Neural cell (in vitro differentiated cells): Measurements from ENCODE around the gene EEF1B2.

ENCODE experiments used
- EP300 ChIP-seq: fragments of 450-650 bp; conservative IDR thresholded peaks from 2 replicates; pipeline ENCODE4 v1.6.1; 2014; ENCODE audit warnings: antibody characterized with exemption, mild to moderate bottlenecking, moderate library complexity; ENCODE audit not compliant: poor library complexity, severe bottlenecking
- EZH2 ChIP-seq: fragments of 200-600, 300-800 bp; shearing (Covaris generic), sonication (generic); IDR thresholded peaks from 2 replicates; pipeline ENCODE4 v1.6.1; 2014; ENCODE audit warnings: antibody characterized with exemption, low read length, borderline replicate concordance, mild to moderate bottlenecking; ENCODE audit not compliant: insufficient read depth, poor library complexity, severe bottlenecking
- TF ChIP-seq, protein P1 (sequence below): fragments of 450-650 bp; IDR thresholded peaks from 2 replicates; pipeline ENCODE4 v1.5.1; 2014; ENCODE audit warnings: antibody characterized with exemption, mild to moderate bottlenecking, moderate library complexity; ENCODE audit not compliant: poor library complexity, severe bottlenecking
- TF ChIP-seq, protein P2 (sequence below): IDR thresholded peaks from 2 replicates; pipeline ENCODE4 v1.6.1; 2012; ENCODE audit warnings: borderline replicate concordance

DNA sequence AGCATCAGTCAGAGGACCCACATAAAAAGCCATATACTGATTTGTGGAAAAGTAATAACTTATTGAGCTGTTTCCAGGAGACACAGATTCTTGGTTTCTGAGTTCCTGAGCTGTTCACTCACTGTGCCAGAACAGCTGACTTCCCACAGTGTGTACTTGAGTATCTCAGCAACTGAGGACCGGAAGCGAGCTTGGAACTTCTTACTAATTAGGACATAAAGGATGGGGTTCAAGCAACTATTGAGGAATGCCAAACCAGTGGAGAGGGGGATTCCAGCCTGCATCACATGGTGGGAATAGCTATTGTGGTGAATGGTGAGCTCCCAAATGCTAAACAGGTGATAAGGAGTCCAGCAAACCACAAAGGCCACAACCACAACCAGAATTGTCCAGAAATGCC is 16.4 kb downstream of the EEF1B2 start:
- TF ChIP-seq, protein P1, sequence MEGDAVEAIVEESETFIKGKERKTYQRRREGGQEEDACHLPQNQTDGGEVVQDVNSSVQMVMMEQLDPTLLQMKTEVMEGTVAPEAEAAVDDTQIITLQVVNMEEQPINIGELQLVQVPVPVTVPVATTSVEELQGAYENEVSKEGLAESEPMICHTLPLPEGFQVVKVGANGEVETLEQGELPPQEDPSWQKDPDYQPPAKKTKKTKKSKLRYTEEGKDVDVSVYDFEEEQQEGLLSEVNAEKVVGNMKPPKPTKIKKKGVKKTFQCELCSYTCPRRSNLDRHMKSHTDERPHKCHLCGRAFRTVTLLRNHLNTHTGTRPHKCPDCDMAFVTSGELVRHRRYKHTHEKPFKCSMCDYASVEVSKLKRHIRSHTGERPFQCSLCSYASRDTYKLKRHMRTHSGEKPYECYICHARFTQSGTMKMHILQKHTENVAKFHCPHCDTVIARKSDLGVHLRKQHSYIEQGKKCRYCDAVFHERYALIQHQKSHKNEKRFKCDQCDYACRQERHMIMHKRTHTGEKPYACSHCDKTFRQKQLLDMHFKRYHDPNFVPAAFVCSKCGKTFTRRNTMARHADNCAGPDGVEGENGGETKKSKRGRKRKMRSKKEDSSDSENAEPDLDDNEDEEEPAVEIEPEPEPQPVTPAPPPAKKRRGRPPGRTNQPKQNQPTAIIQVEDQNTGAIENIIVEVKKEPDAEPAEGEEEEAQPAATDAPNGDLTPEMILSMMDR: no peak
- TF ChIP-seq EP300: no peak
- TF ChIP-seq EZH2: no peak
- TF ChIP-seq, protein P2, sequence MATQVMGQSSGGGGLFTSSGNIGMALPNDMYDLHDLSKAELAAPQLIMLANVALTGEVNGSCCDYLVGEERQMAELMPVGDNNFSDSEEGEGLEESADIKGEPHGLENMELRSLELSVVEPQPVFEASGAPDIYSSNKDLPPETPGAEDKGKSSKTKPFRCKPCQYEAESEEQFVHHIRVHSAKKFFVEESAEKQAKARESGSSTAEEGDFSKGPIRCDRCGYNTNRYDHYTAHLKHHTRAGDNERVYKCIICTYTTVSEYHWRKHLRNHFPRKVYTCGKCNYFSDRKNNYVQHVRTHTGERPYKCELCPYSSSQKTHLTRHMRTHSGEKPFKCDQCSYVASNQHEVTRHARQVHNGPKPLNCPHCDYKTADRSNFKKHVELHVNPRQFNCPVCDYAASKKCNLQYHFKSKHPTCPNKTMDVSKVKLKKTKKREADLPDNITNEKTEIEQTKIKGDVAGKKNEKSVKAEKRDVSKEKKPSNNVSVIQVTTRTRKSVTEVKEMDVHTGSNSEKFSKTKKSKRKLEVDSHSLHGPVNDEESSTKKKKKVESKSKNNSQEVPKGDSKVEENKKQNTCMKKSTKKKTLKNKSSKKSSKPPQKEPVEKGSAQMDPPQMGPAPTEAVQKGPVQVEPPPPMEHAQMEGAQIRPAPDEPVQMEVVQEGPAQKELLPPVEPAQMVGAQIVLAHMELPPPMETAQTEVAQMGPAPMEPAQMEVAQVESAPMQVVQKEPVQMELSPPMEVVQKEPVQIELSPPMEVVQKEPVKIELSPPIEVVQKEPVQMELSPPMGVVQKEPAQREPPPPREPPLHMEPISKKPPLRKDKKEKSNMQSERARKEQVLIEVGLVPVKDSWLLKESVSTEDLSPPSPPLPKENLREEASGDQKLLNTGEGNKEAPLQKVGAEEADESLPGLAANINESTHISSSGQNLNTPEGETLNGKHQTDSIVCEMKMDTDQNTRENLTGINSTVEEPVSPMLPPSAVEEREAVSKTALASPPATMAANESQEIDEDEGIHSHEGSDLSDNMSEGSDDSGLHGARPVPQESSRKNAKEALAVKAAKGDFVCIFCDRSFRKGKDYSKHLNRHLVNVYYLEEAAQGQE: no peak
